ENCODE data around the gene ANKRD11.
"Not testable (repeated sequence)": the region's sequence is repeated elsewhere in the genome, so short reads cannot be mapped to it uniquely, and the experiment has no call there.

Gene ANKRD11

GRCh38 chr16:89476811-89477261, 13.5 kb downstream of the ANKRD11 start:
- DNase-seq: no peak

GRCh38 chr16:89476379-89476778, 14.0 kb downstream of the ANKRD11 start:
- no peak for DNase-seq

DNA sequence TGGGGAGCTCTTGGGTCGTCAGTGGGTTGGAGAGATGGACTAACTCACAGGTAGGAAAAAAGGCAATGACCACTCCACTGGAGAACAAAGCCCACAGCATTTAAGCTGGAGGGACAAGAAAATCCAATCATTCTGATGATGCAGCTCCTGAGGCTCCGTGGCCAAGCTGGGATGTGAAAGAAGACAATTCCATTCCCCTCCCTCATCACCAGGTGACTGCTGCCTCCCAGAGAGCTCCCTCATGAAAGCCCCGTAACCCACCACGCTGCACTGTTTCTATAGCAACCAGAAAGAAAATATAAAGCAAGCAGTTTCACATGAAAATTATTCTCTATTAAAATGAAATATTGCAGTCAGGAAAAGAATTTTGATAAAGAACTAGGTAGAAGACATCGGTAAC, 15.2 kb downstream of the ANKRD11 start:
- no peak for DNase-seq

- DNase-seq: no peak
Observed at GRCh38 chr16:89473791-89474414, 16.5 kb downstream of the ANKRD11 start.

DNA sequence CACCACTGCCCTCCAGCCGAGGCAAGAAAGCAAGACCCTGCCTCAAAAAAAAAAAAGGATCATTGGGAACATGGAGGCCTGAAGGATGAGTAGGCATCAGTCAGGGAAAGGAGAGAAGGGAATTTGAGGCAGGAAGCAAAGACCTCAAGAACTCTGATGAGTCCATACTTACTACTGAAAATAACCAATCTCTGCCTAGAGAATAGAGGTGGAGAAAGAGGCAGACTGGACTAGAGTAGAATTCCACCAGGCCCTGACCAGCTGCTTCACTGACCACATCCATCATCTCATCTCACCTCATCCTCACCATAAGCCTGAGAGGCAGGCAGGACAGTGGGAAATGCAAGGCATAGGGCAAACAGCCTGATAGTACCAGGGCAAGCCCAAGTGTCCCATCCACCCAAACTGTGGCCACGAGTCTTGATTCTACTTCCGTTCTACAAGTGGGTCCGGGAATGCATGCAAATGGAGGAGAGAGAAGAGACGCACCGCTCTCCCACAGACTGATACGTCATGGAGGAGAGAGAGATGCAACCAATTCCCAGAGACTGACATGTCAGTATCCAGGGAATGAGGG, 17.1 kb downstream of the ANKRD11 start:
- DNase-seq: no peak

GRCh38 chr16:89472711-89473075, 17.7 kb downstream of the ANKRD11 start:
- DNase-seq: no peak

GRCh38 chr16:89467382-89467781, 23.0 kb downstream of the ANKRD11 start:
- no peak for DNase-seq

DNA sequence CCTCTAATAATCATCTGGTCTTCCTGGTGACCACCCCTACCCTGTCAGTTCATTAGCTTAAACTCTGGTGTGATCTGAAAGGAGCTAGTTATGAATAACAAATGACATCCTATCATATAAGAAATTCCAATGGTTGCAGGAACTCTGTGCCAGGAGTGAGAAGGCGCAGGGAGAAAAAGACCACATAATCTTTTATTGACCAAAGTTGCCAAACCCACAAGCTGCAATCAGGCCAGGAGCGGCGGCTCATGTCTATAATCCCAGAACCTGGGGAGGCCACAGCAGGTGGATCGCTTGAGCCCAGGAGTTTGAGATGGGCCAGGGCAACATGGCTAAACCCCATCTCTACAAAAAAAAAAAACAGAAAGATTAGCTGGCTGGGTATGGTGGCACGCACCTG, 23.4 kb downstream of the ANKRD11 start:
- no peak for DNase-seq

DNA sequence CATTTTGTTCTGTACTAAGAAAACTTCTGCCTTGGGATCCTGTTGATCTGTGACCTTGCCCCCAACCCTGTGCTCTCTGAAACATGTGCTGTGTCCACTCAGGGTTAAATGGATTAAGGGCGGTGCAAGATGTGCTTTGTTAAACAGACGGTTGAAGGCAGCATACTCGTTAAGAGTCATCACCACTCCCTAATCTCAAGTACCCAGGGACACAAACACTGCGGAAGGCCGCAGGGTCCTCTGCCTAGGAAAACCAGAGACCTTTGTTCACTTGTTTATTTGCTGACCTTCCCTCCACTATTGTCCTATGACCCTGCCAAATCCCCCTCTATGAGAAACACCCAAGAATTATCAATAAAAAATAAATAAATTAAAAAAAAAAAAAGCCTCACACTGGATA, 27.0 kb downstream of the ANKRD11 start:
- DNase-seq: not testable (repeated sequence)

GRCh38 chr16:89462639-89463038, 27.7 kb downstream of the ANKRD11 start:
- DNase-seq: not testable (repeated sequence)

DNA sequence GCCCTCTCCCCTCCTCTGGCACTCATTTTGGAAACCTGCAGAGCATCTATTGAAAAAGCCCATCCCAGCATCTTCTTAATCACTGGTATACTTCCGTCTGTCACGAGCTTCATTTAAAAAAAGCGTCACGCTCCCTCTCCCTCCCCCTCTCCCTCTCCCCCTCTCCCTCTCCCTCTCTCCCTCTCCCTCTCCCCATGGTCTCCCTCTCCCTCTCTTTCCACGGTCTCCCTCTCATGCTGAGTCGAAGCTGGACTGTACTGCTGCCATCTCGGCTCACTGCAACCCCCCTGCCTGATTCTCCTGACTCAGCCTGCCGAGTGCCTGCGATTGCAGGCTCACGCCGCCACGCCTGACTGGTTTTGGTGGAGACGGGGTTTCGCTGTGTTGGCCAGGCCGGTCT, 28.5 kb downstream of the ANKRD11 start:
- DNase-seq: not testable (repeated sequence)

DNA sequence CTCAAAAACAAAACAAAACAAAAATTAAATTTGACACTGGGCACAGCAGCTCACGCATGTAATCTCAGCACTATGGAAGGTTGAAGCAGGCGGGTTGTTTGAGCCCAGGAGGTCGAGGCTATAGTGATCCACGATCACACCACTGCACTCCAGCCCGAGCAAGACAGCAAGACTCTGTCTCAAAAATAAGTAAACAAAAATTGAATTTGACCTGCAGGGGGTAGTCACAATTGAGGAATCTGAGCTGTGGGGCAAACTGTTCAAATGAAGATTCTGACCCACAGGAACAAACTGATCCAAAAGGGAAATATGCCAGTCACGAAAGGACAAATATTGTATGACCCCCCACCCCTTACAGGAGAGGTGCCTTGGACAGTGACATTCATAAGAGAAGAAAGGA, 29.8 kb downstream of the ANKRD11 start:
- no peak for DNase-seq

DNA sequence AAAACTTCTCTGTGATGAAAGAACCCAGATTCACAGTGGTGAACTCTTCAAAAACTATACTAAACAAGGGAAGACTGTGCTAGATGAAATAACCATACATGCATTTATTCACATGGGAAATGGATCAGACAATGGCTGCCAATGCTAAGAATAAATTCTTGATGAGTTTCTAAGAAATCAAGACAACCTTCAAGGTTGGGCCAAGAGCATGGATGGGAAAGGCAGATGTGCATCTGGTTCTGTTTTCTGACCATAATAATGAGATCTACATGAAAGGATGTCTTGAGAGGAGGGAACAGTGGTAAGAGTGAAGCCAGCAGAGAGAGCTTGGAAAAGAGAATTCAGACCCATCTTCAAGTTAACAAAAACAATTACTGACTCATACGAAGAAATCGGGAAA, 31.4 kb downstream of the ANKRD11 start:
- no peak for DNase-seq

GRCh38 chr16:89458551-89458950, 31.8 kb downstream of the ANKRD11 start:
- DNase-seq: no peak

- DNase-seq: no peak
Observed at GRCh38 chr16:89456419-89456959, 33.9 kb downstream of the ANKRD11 start.

DNA sequence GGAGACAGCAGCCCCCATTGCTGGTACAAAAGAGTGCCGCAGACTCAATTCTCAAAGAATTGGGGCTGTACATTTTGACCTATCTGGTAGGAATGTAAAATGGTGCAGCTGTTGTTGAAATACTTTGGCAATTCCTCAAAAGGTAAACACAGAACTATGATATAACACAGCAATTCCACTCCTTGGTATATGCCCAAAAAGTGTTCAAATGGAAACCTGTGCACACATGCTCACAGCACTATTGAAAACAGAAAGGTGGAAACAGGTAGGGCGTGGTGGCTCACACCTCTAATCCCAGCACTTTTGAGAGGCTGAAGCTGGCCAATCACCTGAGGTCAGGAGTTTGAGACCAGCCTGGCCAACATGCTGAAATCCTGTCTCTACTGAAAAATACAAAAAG, 34.7 kb downstream of the ANKRD11 start:
- DNase-seq: no peak

DNA sequence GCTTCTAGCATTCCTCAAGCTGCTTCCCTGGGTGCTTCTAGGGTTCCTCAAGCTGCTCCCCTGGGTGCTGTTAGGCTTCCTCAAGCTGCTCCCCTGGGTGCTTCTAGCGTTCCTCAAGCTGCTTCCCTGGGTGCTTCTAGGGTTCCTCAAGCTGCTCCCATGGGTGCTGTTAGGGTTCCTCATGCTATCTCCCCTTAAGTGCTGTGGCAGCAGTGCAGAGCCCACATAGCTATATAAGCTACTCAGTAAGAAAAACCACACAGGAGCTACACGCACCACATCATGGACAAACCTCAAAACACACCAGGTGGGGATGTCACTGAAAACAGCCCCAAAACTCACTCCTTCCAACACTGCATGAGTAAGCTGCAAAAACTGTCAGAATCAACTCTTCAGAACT, 35.2 kb downstream of the ANKRD11 start:
- no peak for DNase-seq

- DNase-seq: not testable (repeated sequence)
Observed at GRCh38 chr16:89454378-89455125, 35.8 kb downstream of the ANKRD11 start.

- DNase-seq: peak; percentile 63
Observed at GRCh38 chr16:89453501-89454321, 36.6 kb downstream of the ANKRD11 start.

GRCh38 chr16:89452925-89453324, 37.4 kb downstream of the ANKRD11 start:
- no peak for DNase-seq

DNA sequence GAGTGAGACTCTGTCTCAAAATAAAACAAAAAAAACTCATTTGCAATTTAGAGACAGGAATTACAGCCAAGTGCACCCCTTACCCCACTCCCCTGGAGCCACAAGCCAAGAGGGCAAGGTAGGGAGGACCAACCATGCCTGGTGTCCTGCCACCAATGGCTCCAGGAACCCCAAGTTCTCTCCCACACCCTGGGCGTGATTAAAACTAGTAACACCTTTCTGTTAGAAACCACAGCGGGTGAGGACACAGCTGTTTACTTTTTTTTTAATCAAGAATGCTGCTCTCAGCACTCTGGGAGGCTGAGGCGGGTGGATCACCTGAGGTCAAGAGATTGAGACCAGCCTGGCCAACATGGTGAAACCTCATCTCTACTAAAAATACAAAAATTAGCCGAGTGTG, 38.1 kb downstream of the ANKRD11 start:
- no peak for DNase-seq

- no peak for DNase-seq
Observed at GRCh38 chr16:89450537-89450936, 39.8 kb downstream of the ANKRD11 start.

DNA sequence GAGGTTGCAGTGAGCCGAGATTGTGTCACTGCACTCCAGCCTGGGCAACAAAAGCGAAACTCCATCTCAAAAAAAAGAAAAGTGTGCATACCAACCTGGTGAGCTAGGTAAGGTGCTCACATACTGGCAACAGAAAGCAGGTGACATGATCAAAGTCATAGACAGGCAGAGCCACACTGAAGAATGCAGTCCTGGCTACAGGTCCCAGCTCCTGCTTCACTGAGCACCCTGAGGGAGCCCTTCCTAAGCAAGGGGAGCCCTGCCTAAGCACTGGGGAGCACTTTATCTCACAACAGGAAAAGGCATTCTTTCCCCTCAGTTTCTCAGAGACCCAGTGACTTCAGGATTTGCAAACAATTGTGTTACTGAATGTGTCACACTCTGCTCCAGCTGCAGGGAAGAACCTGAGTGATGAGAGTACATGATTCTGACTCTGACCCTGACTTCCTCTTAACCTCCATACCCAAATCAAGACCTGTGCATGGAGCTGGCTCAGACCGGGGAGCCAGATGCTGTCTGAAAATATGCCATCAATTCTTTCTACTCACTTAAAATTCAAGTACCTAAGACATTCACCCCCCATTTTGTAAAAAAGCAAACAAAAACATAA, 40.5 kb downstream of the ANKRD11 start:
- DNase-seq: no peak

Data from 8988T (cell line).